Prostate gland (tissue), 2 donors: ENCODE data around the gene ASIC2.

Experiments used
- POLR2A ChIP-seq: fragments of 450-650 bp; IDR thresholded peaks from one replicate; pipeline ENCODE4 v1.6.1; 2016; ENCODE audit warnings: antibody characterized with exemption, mild to moderate bottlenecking
- POLR2AphosphoS5 ChIP-seq: sonication (generic); formaldehyde crosslinking; IDR thresholded peaks from one replicate; pipeline ENCODE4 v1.6.1; 2017; ENCODE audit warnings: antibody characterized with exemption
- TF ChIP-seq, protein P1 (sequence below), 4 experiments: fragments of 200-600 bp in 2 of 4; fragments of 450-650 bp in 2 of 4; sonication (generic) in 2 of 4; IDR thresholded peaks; 1 replicate in 3 of 4; 2 replicates in 1 of 4; pipeline ENCODE4 v1.5.1; 2016 to 2019; ENCODE audit warnings: antibody characterized with exemption in 4 of 4, mild to moderate bottlenecking in 2 of 4, moderate library complexity in 2 of 4

- TF ChIP-seq, protein P1, sequence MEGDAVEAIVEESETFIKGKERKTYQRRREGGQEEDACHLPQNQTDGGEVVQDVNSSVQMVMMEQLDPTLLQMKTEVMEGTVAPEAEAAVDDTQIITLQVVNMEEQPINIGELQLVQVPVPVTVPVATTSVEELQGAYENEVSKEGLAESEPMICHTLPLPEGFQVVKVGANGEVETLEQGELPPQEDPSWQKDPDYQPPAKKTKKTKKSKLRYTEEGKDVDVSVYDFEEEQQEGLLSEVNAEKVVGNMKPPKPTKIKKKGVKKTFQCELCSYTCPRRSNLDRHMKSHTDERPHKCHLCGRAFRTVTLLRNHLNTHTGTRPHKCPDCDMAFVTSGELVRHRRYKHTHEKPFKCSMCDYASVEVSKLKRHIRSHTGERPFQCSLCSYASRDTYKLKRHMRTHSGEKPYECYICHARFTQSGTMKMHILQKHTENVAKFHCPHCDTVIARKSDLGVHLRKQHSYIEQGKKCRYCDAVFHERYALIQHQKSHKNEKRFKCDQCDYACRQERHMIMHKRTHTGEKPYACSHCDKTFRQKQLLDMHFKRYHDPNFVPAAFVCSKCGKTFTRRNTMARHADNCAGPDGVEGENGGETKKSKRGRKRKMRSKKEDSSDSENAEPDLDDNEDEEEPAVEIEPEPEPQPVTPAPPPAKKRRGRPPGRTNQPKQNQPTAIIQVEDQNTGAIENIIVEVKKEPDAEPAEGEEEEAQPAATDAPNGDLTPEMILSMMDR (IDR thresholded peaks at IDR 0.05): no peak
- TF ChIP-seq POLR2AphosphoS5 (no peak), POLR2A (no peak)
Observed at GRCh38 chr17:33072421-33073161, 220.5 kb downstream of the ASIC2 start.
